Lower leg skin (tissue), 3 donors: ENCODE measurements around the gene WBP2NL.

Source experiments
- POLR2A ChIP-seq, 2 donors: fragments of 450-650 bp; IDR thresholded peaks; one replicate each; pipeline ENCODE4 v1.6.1; 2016 to 2017; ENCODE audit warnings: antibody characterized with exemption in 2 of 2, mild to moderate bottlenecking in 1 of 2, moderate library complexity in 1 of 2
- TF ChIP-seq, protein P1 (sequence below), 3 donors: fragments of 450-650 bp; IDR thresholded peaks; one replicate each; pipeline ENCODE4 v1.5.1; 2016; ENCODE audit warnings: antibody characterized with exemption in 3 of 3, mild to moderate bottlenecking in 3 of 3, moderate library complexity in 2 of 3

DNA sequence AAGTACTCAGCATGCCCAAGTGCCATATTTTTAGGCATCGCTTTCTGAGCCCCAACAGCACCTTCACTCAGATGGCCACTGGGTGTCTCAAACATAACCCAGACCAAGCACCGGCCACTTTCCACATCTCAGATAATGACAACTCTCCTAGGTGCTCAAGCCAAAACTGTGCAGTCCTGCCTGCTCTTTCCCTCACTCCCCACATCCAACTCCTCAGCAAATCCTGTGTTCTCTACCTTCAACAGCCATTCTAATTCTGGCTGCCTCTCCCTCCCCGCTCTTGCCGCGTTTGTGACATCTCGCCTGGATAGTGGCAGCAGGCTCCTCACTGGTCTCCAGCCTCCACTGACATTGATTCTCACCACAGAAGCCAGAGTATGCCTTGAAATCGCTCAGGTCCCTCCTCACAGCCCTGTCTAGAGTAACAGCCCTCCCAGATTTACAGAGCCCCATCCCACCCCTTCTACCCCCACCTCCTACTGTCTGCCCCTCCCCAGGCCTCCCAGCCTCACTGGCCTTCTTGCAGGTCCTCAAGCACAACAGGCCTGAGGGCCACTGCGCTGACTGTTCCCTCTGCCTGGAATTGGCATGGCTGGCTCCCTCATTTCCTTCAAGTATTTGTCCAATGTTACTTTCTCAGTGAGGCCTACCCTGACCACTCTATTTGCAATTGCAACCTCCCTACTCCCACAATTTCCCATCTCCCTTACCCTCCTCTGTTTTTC, 74.2 kb downstream of the WBP2NL start:
- TF ChIP-seq, protein P1, sequence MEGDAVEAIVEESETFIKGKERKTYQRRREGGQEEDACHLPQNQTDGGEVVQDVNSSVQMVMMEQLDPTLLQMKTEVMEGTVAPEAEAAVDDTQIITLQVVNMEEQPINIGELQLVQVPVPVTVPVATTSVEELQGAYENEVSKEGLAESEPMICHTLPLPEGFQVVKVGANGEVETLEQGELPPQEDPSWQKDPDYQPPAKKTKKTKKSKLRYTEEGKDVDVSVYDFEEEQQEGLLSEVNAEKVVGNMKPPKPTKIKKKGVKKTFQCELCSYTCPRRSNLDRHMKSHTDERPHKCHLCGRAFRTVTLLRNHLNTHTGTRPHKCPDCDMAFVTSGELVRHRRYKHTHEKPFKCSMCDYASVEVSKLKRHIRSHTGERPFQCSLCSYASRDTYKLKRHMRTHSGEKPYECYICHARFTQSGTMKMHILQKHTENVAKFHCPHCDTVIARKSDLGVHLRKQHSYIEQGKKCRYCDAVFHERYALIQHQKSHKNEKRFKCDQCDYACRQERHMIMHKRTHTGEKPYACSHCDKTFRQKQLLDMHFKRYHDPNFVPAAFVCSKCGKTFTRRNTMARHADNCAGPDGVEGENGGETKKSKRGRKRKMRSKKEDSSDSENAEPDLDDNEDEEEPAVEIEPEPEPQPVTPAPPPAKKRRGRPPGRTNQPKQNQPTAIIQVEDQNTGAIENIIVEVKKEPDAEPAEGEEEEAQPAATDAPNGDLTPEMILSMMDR (IDR thresholded peaks at IDR 0.05) = no peak
- no peak for TF ChIP-seq POLR2A (IDR thresholded peaks at IDR 0.05)
